HG03439 (cell line): Measurements from ENCODE around the gene TMA16.

Source experiments
- ATAC-seq: cut with Tn5 transposase; IDR thresholded peaks from one replicate; pipeline ENCODE4 v1.9.1; 2021; ENCODE audit warnings: mild to moderate bottlenecking, moderate library complexity; ENCODE audit not compliant: unreplicated experiment

Gene TMA16

GRCh38 chr4:163558539-163559044 is 64.1 kb downstream of the TMA16 start:
- peak; percentile 44 for ATAC-seq

- peak; percentile 42 for ATAC-seq
These were observed 68.0 kb downstream of the TMA16 start for GRCh38 chr4:163562496-163562895.

GRCh38 chr4:163563592-163563991 is 69.1 kb downstream of the TMA16 start:
- no peak for ATAC-seq

- ATAC-seq, result no peak
These were observed 69.8 kb downstream of the TMA16 start for GRCh38 chr4:163564221-163564720.

GRCh38 chr4:163565226-163566135 is 71.0 kb downstream of the TMA16 start:
- ATAC-seq, result no peak

GRCh38 chr4:163566257-163566796 is 71.8 kb downstream of the TMA16 start:
- ATAC-seq, result no peak

- ATAC-seq, result no peak
These were observed 74.4 kb downstream of the TMA16 start for GRCh38 chr4:163568843-163569242.
